ENCODE data around the gene RP2. TPM values are rescaled to one million over a fixed set of nuclear protein-coding genes. Genes with fewer than 3 reads are reported as not detected.

RP2 gene
- total RNA-seq (1 to 10 TPM; 5.5 to 6.9 TPM), polyA plus RNA-seq (6.4 TPM)

GRCh38 chrX:46836701-46837557 lies at the start of gene RP2:
Gene RP2, plus strand, starts transcription at chrX:46837043. Its CDS starts 58 bp downstream, at chrX:46837101.
- Mint-ChIP-seq H3K27ac (peak within 1 kb of the TSS; percentile 89 to 97 (median 92)), H3K4me3 (peak within 1 kb of the TSS; percentile 90 to 98 (median 96)), H3K9me3 (no peaks in the 10 kb centered on the region), H3K27me3 (no peaks in the 10 kb centered on the region), H3K36me3 (peaks cover 0 to 8% (median 0%) of the 10 kb centered on the region in 3 donors), H3K4me1 (peaks cover 16 to 32% (median 18%) of the 10 kb centered on the region in 3 donors)
- Histone ChIP-seq H3K4me1 (ENCODE audit: insufficient read depth, low read length) (no peaks in the 10 kb centered on the region), H3K27ac (ENCODE audit: low read depth, low read length) (peak within 1 kb of the TSS; percentile 84), H3K4me3 (ENCODE audit: low read length) (peak within 1 kb of the TSS; percentile 62), H3K36me3 (ENCODE audit: insufficient read depth, low read length) (no peaks in the 10 kb centered on the region), H3K9me3 (ENCODE audit: low read length) (no peaks in the 10 kb centered on the region), H3K27me3 (ENCODE audit: insufficient read depth, low read length, poor library complexity, severe bottlenecking) (no peaks in the 10 kb centered on the region)
- peak; percentile 80 to 90 (median 82) for DNase-seq
- POLR2A ChIA-PET, result no interaction called here
- CTCF ChIA-PET, result no interaction called here

- no peaks in the 10 kb centered on the region for H3K9me3 ChIP-seq (ENCODE audit: low read length)
- H3K4me3 ChIP-seq (ENCODE audit: low read length), result no peak overlapping the region
- no peaks in the 10 kb centered on the region for H3K36me3 ChIP-seq (ENCODE audit: insufficient read depth, low read length)
- Mint-ChIP-seq H3K9me3 (no peaks in the 10 kb centered on the region), H3K27ac (no peak overlapping the region), H3K27me3 (peaks cover 0 to 6% of the 10 kb centered on the region in 2 donors), H3K36me3 (no peaks in the 10 kb centered on the region), H3K4me3 (no peak overlapping the region), H3K4me1 (peaks cover 3 to 13% (median 8%) of the 10 kb centered on the region in 3 donors)
- no peak for DNase-seq
- no peak overlapping the region for H3K27ac ChIP-seq (ENCODE audit: low read depth, low read length)
- H3K4me1 ChIP-seq (ENCODE audit: insufficient read depth, low read length), result no peaks in the 10 kb centered on the region
- POLR2A ChIA-PET, result no interaction called here
- H3K27me3 ChIP-seq (ENCODE audit: insufficient read depth, low read length, poor library complexity, severe bottlenecking), result no peaks in the 10 kb centered on the region
- CTCF ChIA-PET, result no interaction called here
Measured at GRCh38 chrX:46788902-46789301, 47.9 kb upstream of the RP2 start.

- Histone ChIP-seq H3K27ac (ENCODE audit: low read depth, low read length) (no peak overlapping the region), H3K4me1 (ENCODE audit: insufficient read depth, low read length) (no peaks in the 10 kb centered on the region), H3K4me3 (ENCODE audit: low read length) (no peak overlapping the region), H3K36me3 (ENCODE audit: insufficient read depth, low read length) (no peaks in the 10 kb centered on the region), H3K27me3 (ENCODE audit: insufficient read depth, low read length, poor library complexity, severe bottlenecking) (no peaks in the 10 kb centered on the region), H3K9me3 (ENCODE audit: low read length) (no peaks in the 10 kb centered on the region)
- POLR2A ChIA-PET, result no interaction called here
- Mint-ChIP-seq H3K4me1 (peaks cover 3 to 13% (median 8%) of the 10 kb centered on the region in 3 donors), H3K9me3 (no peaks in the 10 kb centered on the region), H3K27ac (peak overlapping the region in 1 of 8 donors; percentile 29), H3K36me3 (no peaks in the 10 kb centered on the region), H3K27me3 (peaks cover 0 to 9% of the 10 kb centered on the region in 2 donors), H3K4me3 (peak overlapping the region in 4 of 7 donors; percentile 19 to 48 (median 39))
- DNase-seq, result no peak
- CTCF ChIA-PET, result interaction anchor here (1.1 kb wide), 1 partner anchor 32 kb away, joined by 3 read pairs; no protein-coding TSS in a partner anchor
Measured at GRCh38 chrX:46791927-46792809, 44.7 kb upstream of the RP2 start.

GRCh38 chrX:46792810-46793188 lies 44.0 kb upstream of the RP2 start:
- no peak overlapping the region for H3K4me3 ChIP-seq (ENCODE audit: low read length)
- no peak for DNase-seq
- Mint-ChIP-seq H3K4me3 (peak overlapping the region in 4 of 7 donors; percentile 19 to 46 (median 26)), H3K9me3 (no peaks in the 10 kb centered on the region), H3K4me1 (peaks cover 3 to 13% (median 8%) of the 10 kb centered on the region in 3 donors), H3K27me3 (peaks cover 0 to 9% of the 10 kb centered on the region in 2 donors), H3K36me3 (no peaks in the 10 kb centered on the region), H3K27ac (peak overlapping the region in 2 of 8 donors; percentile 23 to 29)
- POLR2A ChIA-PET, result no interaction called here
- CTCF ChIA-PET, result interaction anchor here (1.1 kb wide), 1 partner anchor 33 kb away, joined by 3 read pairs; no protein-coding TSS in a partner anchor
- H3K27ac ChIP-seq (ENCODE audit: low read depth, low read length), result no peak overlapping the region
- H3K27me3 ChIP-seq (ENCODE audit: insufficient read depth, low read length, poor library complexity, severe bottlenecking), result no peaks in the 10 kb centered on the region
- no peaks in the 10 kb centered on the region for H3K36me3 ChIP-seq (ENCODE audit: insufficient read depth, low read length)
- H3K4me1 ChIP-seq (ENCODE audit: insufficient read depth, low read length), result no peaks in the 10 kb centered on the region
- H3K9me3 ChIP-seq (ENCODE audit: low read length), result no peaks in the 10 kb centered on the region

- Histone ChIP-seq H3K36me3 (ENCODE audit: insufficient read depth, low read length) (no peaks in the 10 kb centered on the region), H3K4me3 (ENCODE audit: low read length) (no peak overlapping the region), H3K9me3 (ENCODE audit: low read length) (no peaks in the 10 kb centered on the region), H3K27ac (ENCODE audit: low read depth, low read length) (no peak overlapping the region), H3K4me1 (ENCODE audit: insufficient read depth, low read length) (no peaks in the 10 kb centered on the region), H3K27me3 (ENCODE audit: insufficient read depth, low read length, poor library complexity, severe bottlenecking) (no peaks in the 10 kb centered on the region)
- Mint-ChIP-seq H3K36me3 (no peaks in the 10 kb centered on the region), H3K27me3 (peaks cover 0 to 9% of the 10 kb centered on the region in 2 donors), H3K4me1 (peaks cover 3 to 13% (median 8%) of the 10 kb centered on the region in 3 donors), H3K9me3 (no peaks in the 10 kb centered on the region), H3K4me3 (no peak overlapping the region), H3K27ac (peak overlapping the region in 1 of 8 donors; percentile 32)
- no peak for DNase-seq
- POLR2A ChIA-PET, result no interaction called here
- CTCF ChIA-PET, result interaction anchor here (1.1 kb wide), 1 partner anchor 33 kb away, joined by 3 read pairs; no protein-coding TSS in a partner anchor
Measured at GRCh38 chrX:46793386-46794143, 43.3 kb upstream of the RP2 start.

- H3K36me3 Mint-ChIP-seq, result no peaks in the 10 kb centered on the region
- peaks cover 0 to 6% of the 10 kb centered on the region in 2 donors for H3K27me3 Mint-ChIP-seq
- no peaks in the 10 kb centered on the region for H3K36me3 ChIP-seq (ENCODE audit: insufficient read depth, low read length)
- H3K9me3 Mint-ChIP-seq, result no peaks in the 10 kb centered on the region
- peak; percentile 29 to 66 (median 39) for DNase-seq
- no peak overlapping the region for H3K27ac ChIP-seq (ENCODE audit: low read depth, low read length)
- no peak overlapping the region for H3K4me3 Mint-ChIP-seq
- H3K4me1 ChIP-seq (ENCODE audit: insufficient read depth, low read length), result no peaks in the 10 kb centered on the region
- CTCF ChIA-PET, result interaction anchor here (1.4 kb wide), 1 partner anchor 35 kb away, joined by 5 read pairs; no protein-coding TSS in a partner anchor
- H3K9me3 ChIP-seq (ENCODE audit: low read length), result no peaks in the 10 kb centered on the region
- peaks cover 3 to 13% (median 8%) of the 10 kb centered on the region in 3 donors for H3K4me1 Mint-ChIP-seq
- no peak overlapping the region for H3K4me3 ChIP-seq (ENCODE audit: low read length)
- no peak overlapping the region for H3K27ac Mint-ChIP-seq
- no peaks in the 10 kb centered on the region for H3K27me3 ChIP-seq (ENCODE audit: insufficient read depth, low read length, poor library complexity, severe bottlenecking)
- POLR2A ChIA-PET, result no interaction called here
Measured at GRCh38 chrX:46796574-46797191, 40.2 kb upstream of the RP2 start.

GRCh38 chrX:46803140-46803539 lies 33.7 kb upstream of the RP2 start:
- no peaks in the 10 kb centered on the region for H3K9me3 Mint-ChIP-seq

More at GRCh38 chrX:46803140-46803539, 33.7 kb upstream of the RP2 start:
- Mint-ChIP-seq H3K27ac (no peak overlapping the region), H3K36me3 (no peaks in the 10 kb centered on the region), H3K4me3 (no peak overlapping the region), H3K4me1 (no peaks in the 10 kb centered on the region), H3K27me3 (peaks cover 0 to 4% of the 10 kb centered on the region in 2 donors)
- CTCF ChIA-PET, result no interaction called here
- no peak overlapping the region for H3K27ac ChIP-seq (ENCODE audit: low read depth, low read length)
- H3K36me3 ChIP-seq (ENCODE audit: insufficient read depth, low read length), result no peaks in the 10 kb centered on the region
- no peaks in the 10 kb centered on the region for H3K27me3 ChIP-seq (ENCODE audit: insufficient read depth, low read length, poor library complexity, severe bottlenecking)
- POLR2A ChIA-PET, result no interaction called here
- no peak overlapping the region for H3K4me3 ChIP-seq (ENCODE audit: low read length)
- no peak for DNase-seq
- H3K9me3 ChIP-seq (ENCODE audit: low read length), result no peaks in the 10 kb centered on the region
- no peaks in the 10 kb centered on the region for H3K4me1 ChIP-seq (ENCODE audit: insufficient read depth, low read length)
